COLO668 (cell line): ENCODE measurements around the gene LACRT.
"Not testable (repeated sequence)": the region's sequence is repeated elsewhere in the genome, so short reads cannot be mapped to it uniquely, and the experiment has no call there.

ENCODE experiments used
- DNase-seq: peaks from one replicate; lab custom pipeline; 2025; ENCODE audit not compliant: unreplicated experiment; lab: John Stamatoyannopoulos, UW

Gene LACRT

GRCh38 chr12:54639112-54639511 lies 4.4 kb upstream of the LACRT start:
- DNase-seq = not testable (repeated sequence)

- no peak for DNase-seq
Measured at GRCh38 chr12:54631988-54632728, 2.5 kb downstream of the LACRT start.

GRCh38 chr12:54631551-54631950 lies 3.1 kb downstream of the LACRT start:
- DNase-seq = no peak

- no peak for DNase-seq
Measured at GRCh38 chr12:54629925-54630324, 4.8 kb downstream of the LACRT start.

GRCh38 chr12:54628186-54628846 lies 6.4 kb downstream of the LACRT start:
- no peak for DNase-seq

GRCh38 chr12:54627304-54627703 lies 7.4 kb downstream of the LACRT start:
- DNase-seq = no peak

- DNase-seq = no peak
Measured at GRCh38 chr12:54625598-54625997, 9.1 kb downstream of the LACRT start.

GRCh38 chr12:54624315-54625279 lies 10.1 kb downstream of the LACRT start:
- DNase-seq = no peak

GRCh38 chr12:54622463-54623183 lies 12.1 kb downstream of the LACRT start:
- DNase-seq = no peak

- DNase-seq = no peak
Measured at GRCh38 chr12:54616933-54617680, 17.6 kb downstream of the LACRT start.

- no peak for DNase-seq
Measured at GRCh38 chr12:54612225-54612750, 22.4 kb downstream of the LACRT start.

- no peak for DNase-seq
Measured at GRCh38 chr12:54611715-54612149, 23.0 kb downstream of the LACRT start.

- no peak for DNase-seq
Measured at GRCh38 chr12:54608769-54609168, 25.9 kb downstream of the LACRT start.

- DNase-seq = no peak
Measured at GRCh38 chr12:54608156-54608555, 26.5 kb downstream of the LACRT start.

GRCh38 chr12:54606556-54606955 lies 28.1 kb downstream of the LACRT start:
- DNase-seq = no peak

- DNase-seq = no peak
Measured at GRCh38 chr12:54605138-54605970, 29.3 kb downstream of the LACRT start.

- DNase-seq = no peak
Measured at GRCh38 chr12:54604436-54604835, 30.3 kb downstream of the LACRT start.

- no peak for DNase-seq
Measured at GRCh38 chr12:54603872-54604271, 30.8 kb downstream of the LACRT start.
